GM23338 (cell line): ENCODE data around the gene UCP3. TPM values are rescaled to one million over a fixed set of nuclear protein-coding genes. Genes with fewer than 3 reads are reported as not detected.

Experiments used
- ATAC-seq: fragments of 200-7000 bp; cut with Tn5 transposase; 3 replicates; pipeline ENCODE4 v1.9.1; 2020
- DNase-seq: peaks from one replicate; pipeline ENCODE4 v3.0.0-alpha.2; 2015; ENCODE audit warnings: low spot score
- H2AFZ ChIP-seq: fragments of 200-600 bp; sonication (generic); 2 replicates; pipeline ENCODE4 v1.8.0; 2016; ENCODE audit warnings: antibody characterized with exemption, mild to moderate bottlenecking, moderate library complexity
- H3F3A ChIP-seq: fragments of 200-600 bp; sonication (generic); replicated peaks from 2 replicates; pipeline ENCODE4 v1.8.0; 2017; ENCODE audit warnings: antibody characterized with exemption, mixed run types, low read depth
- H3K27ac ChIP-seq: fragments of 200-600 bp; sonication (generic); 2 replicates; pipeline ENCODE4 v1.6.1; 2016; ENCODE audit warnings: low read depth
- H3K27me3 ChIP-seq: fragments of 200-600 bp; sonication (generic); 2 replicates; pipeline ENCODE4 v1.8.0; 2016; ENCODE audit warnings: mild to moderate bottlenecking, mixed run types, moderate library complexity; ENCODE audit not compliant: insufficient read depth
- H3K36me3 ChIP-seq: fragments of 200-600 bp; sonication (generic); 2 replicates; pipeline ENCODE4 v1.8.0; 2016; ENCODE audit warnings: mild to moderate bottlenecking; ENCODE audit not compliant: insufficient read depth
- H3K4me1 ChIP-seq: fragments of 200-600 bp; sonication (generic); 2 replicates; pipeline ENCODE4 v1.8.0; 2016; ENCODE audit warnings: mild to moderate bottlenecking, moderate library complexity; ENCODE audit not compliant: insufficient read depth
- H3K4me2 ChIP-seq: fragments of 200-600 bp; sonication (generic); 2 replicates; pipeline ENCODE4 v1.7.1; 2017; ENCODE audit warnings: mixed run types
- H3K4me3 ChIP-seq: fragments of 200-600 bp; sonication (generic); 2 replicates; pipeline ENCODE4 v1.6.1; 2016; ENCODE audit warnings: mixed run types
- H3K79me2 ChIP-seq: fragments of 200-600 bp; sonication (generic); replicated peaks from 2 replicates; pipeline ENCODE4 v1.8.0; 2017; ENCODE audit warnings: mild to moderate bottlenecking; ENCODE audit not compliant: insufficient read depth
- H3K9me2 ChIP-seq: fragments of 200-600 bp; sonication (generic); 2 replicates; pipeline ENCODE4 v1.8.0; 2017; ENCODE audit not compliant: insufficient read depth
- H4K20me1 ChIP-seq: fragments of 200-600 bp; sonication (generic); replicated peaks from 2 replicates; pipeline ENCODE4 v1.8.0; 2017; ENCODE audit warnings: mild to moderate bottlenecking; ENCODE audit not compliant: insufficient read depth
- H3K27ac Mint-ChIP-seq: 2 replicates; pipeline ENCODE4 v1.8.0; 2020; ENCODE audit warnings: inconsistent platforms, mild to moderate bottlenecking, moderate library complexity, mixed read lengths
- H3K27me3 Mint-ChIP-seq: 3 replicates; pipeline ENCODE4 v1.8.0; 2022; ENCODE audit warnings: low read depth, mild to moderate bottlenecking, moderate library complexity, mixed read lengths, inconsistent platforms; ENCODE audit not compliant: insufficient read depth, poor library complexity
- H3K36me3 Mint-ChIP-seq: 3 replicates; pipeline ENCODE4 v1.8.0; 2021; ENCODE audit warnings: low read depth, mild to moderate bottlenecking, inconsistent platforms, moderate library complexity, mixed read lengths
- H3K4me1 Mint-ChIP-seq: 3 replicates; pipeline ENCODE4 v1.8.0; 2020; ENCODE audit warnings: mild to moderate bottlenecking, inconsistent platforms, mixed read lengths
- H3K4me3 Mint-ChIP-seq: 3 replicates; pipeline ENCODE4 v1.8.0; 2021; ENCODE audit warnings: moderate library complexity, mild to moderate bottlenecking, inconsistent platforms, mixed read lengths
- H3K9me3 Mint-ChIP-seq: 3 replicates; pipeline ENCODE4 v1.8.0; 2020; ENCODE audit warnings: moderate library complexity, mild to moderate bottlenecking, inconsistent platforms, mixed read lengths
- CREB1 ChIP-seq: fragments of 250-450 bp; sonication (Bioruptor Pico); IDR thresholded peaks from 2 replicates; pipeline ENCODE4 v1.5.0; 2020; ENCODE audit warnings: low read depth, mild to moderate bottlenecking, moderate library complexity
- CTCF ChIP-seq, 2 experiments: fragments of 200-600 bp in 1 of 2; sonication (generic) in 1 of 2; conservative IDR thresholded peaks; 2 replicates each; pipeline versions ENCODE4 v1.5.1 to v1.6.1; 2016 to 2017; ENCODE audit warnings: antibody characterized with exemption in 2 of 2, low read depth in 2 of 2, mild to moderate bottlenecking in 2 of 2, moderate library complexity in 1 of 2
- ETS1 ChIP-seq: IDR thresholded peaks from 2 replicates; pipeline ENCODE4 v1.6.1; 2016; ENCODE audit warnings: antibody characterized with exemption
- EZH2 ChIP-seq: fragments of 200-600 bp; sonication (generic); IDR thresholded peaks from one replicate; pipeline ENCODE4 v1.8.0; 2017; ENCODE audit warnings: antibody characterized with exemption, mild to moderate bottlenecking, low read depth; ENCODE audit not compliant: unreplicated experiment
- EZH2phosphoT487 ChIP-seq: fragments of 200-600 bp; sonication (generic); IDR thresholded peaks from one replicate; pipeline ENCODE4 v1.8.1; 2018; ENCODE audit warnings: antibody characterized with exemption; ENCODE audit not compliant: unreplicated experiment
- JUNB ChIP-seq: IDR thresholded peaks from one replicate; pipeline ENCODE4 v1.6.1; 2016; ENCODE audit warnings: antibody characterized with exemption; ENCODE audit not compliant: unreplicated experiment
- NANOG ChIP-seq: IDR thresholded peaks from 2 replicates; pipeline ENCODE4 v1.6.1; 2016; ENCODE audit warnings: antibody characterized with exemption, borderline replicate concordance
- POLR2AphosphoS5 ChIP-seq: IDR thresholded peaks from 2 replicates; pipeline ENCODE4 v1.6.1; 2016; ENCODE audit warnings: antibody characterized with exemption, low read depth
- REST ChIP-seq: IDR thresholded peaks from one replicate; pipeline ENCODE4 v1.6.1; 2018; ENCODE audit warnings: antibody characterized with exemption; ENCODE audit not compliant: unreplicated experiment
- STAT1 ChIP-seq: IDR thresholded peaks from one replicate; pipeline ENCODE4 v1.6.1; 2016; ENCODE audit warnings: antibody characterized with exemption; ENCODE audit not compliant: unreplicated experiment
- ZNF114 ChIP-seq: fragments of 250-450 bp; sonication (Bioruptor Pico); IDR thresholded peaks from 2 replicates; pipeline ENCODE4 v1.5.0; 2020; ENCODE audit warnings: mild to moderate bottlenecking, moderate library complexity
- ZNF331 ChIP-seq: fragments of 250-450 bp; sonication (Bioruptor Pico); IDR thresholded peaks from 2 replicates; pipeline ENCODE4 v1.5.0; 2020; ENCODE audit warnings: low read depth, mild to moderate bottlenecking, moderate library complexity
- ZNF462 ChIP-seq: fragments of 250-450 bp; sonication (Bioruptor Pico); IDR thresholded peaks from 2 replicates; pipeline ENCODE4 v1.5.0; 2020; ENCODE audit warnings: mild to moderate bottlenecking, moderate library complexity
- polyA plus RNA-seq: library from polyadenylated mRNA; unstranded; fragments of >200 nt; fragmentation: Nextera tagmentation; extraction: Ambion mirVana; gene quantifications from 2 replicates; pipeline ENCODE4 v1.2.1, GENCODE V29; 2016
- total RNA-seq: library from RNA; depleted of rRNA; stranded (reverse); fragments of >200 nt; shearing (Covaris generic); gene quantifications from 2 replicates; pipeline ENCODE4 v1.2.3, GENCODE V29; 2014

Gene UCP3
- total and polyA plus RNA-seq, 2 experiments from 2014 or later = 0.21 to 0.40 TPM

GRCh38 chr11:74019104-74019738 lies 10.3 kb upstream of the UCP3 start:
- TF ChIP-seq EZH2 (no peak), NANOG (no peak), ZNF114 (no peak), REST (no peak), STAT1 (no peak), ZNF462 (no peak), CTCF (conservative IDR thresholded peaks at IDR 0.05; ENCODE audit: low read depth in 2 of 2) (no peak), ZNF331 (CRISPR knock-in tag) (no peak), CREB1 (CRISPR knock-in tag) (no peak), ETS1 (no peak), POLR2AphosphoS5 (no peak), JUNB (no peak), EZH2phosphoT487 (no peak)
- peaks cover 13% of the 10 kb centered on the region for H3K36me3 Mint-ChIP-seq
- Histone ChIP-seq H3F3A (no peaks in the 10 kb centered on the region), H3K36me3 (no peaks in the 10 kb centered on the region), H3K4me2 (no peak overlapping the region), H4K20me1 (no peaks in the 10 kb centered on the region), H3K4me3 (no peak overlapping the region), H3K27ac (no peak overlapping the region), H3K79me2 (no peaks in the 10 kb centered on the region), H3K4me1 (no peaks in the 10 kb centered on the region), H2AFZ (no peak overlapping the region), H3K9me2 (no peaks in the 10 kb centered on the region; the same call in 1 of the 2 replicates), H3K27me3 (no peaks in the 10 kb centered on the region)
- H3K27ac Mint-ChIP-seq = no peak overlapping the region
- ATAC-seq = no peak
- no peak overlapping the region for H3K4me3 Mint-ChIP-seq
- peaks cover 7% of the 10 kb centered on the region for H3K4me1 Mint-ChIP-seq
- H3K9me3 Mint-ChIP-seq = no peaks in the 10 kb centered on the region
- DNase-seq = no peak
- H3K27me3 Mint-ChIP-seq = peaks cover 3% of the 10 kb centered on the region
